SK-N-SH (cell line): ENCODE results near the gene TEAD3. TPM values are rescaled to one million over a fixed set of nuclear protein-coding genes. Genes with fewer than 3 reads are reported as not detected.

Experiments used
- CTCF ChIA-PET: fragments of 300-600, 350-600 bp; formaldehyde crosslinking; extraction: SDS; loops from one replicate; lab custom pipeline; 2021; lab: Yijun Ruan, JAX
- POLR2A ChIA-PET: fragments of 350-600 bp; sonication (Branson Sonifier 250); formaldehyde crosslinking; extraction: SDS; loops from one replicate; lab custom pipeline; 2020; ENCODE audit warnings: antibody characterized with exemption, inconsistent platforms; lab: Yijun Ruan, JAX
- DNase-seq: peaks from one replicate; pipeline ENCODE4 v3.0.0; 2012
- H2AFZ ChIP-seq: fragments of 200-600 bp; sonication (generic); 2 replicates; pipeline ENCODE4 v1.8.1; 2016; ENCODE audit warnings: antibody characterized with exemption, mild to moderate bottlenecking, low read depth
- H3F3A ChIP-seq: fragments of 200-600 bp; sonication (generic); replicated peaks from 2 replicates; pipeline ENCODE3; 2016; ENCODE audit warnings: antibody characterized with exemption, mild to moderate bottlenecking; ENCODE audit not compliant: insufficient read depth
- H3K27ac ChIP-seq, 2 experiments: fragments of 200-500 bp in 1 of 2; fragments of 200-600 bp in 1 of 2; sonication (Bioruptor generic) in 1 of 2; sonication (generic), shearing (Covaris generic) in 1 of 2; 2 replicates each; pipeline versions ENCODE4 v1.5.1 to v1.6.1; 2014 to 2016; ENCODE audit warnings: low read depth in 2 of 2, inconsistent platforms in 1 of 2, low read length in 1 of 2, mild to moderate bottlenecking in 1 of 2, mixed read lengths in 1 of 2
- H3K27me3 ChIP-seq: fragments of 200-600 bp; sonication (generic), shearing (Covaris generic); 2 replicates; pipeline ENCODE4 v1.6.1; 2016; ENCODE audit warnings: mixed run types; ENCODE audit not compliant: insufficient read depth
- H3K36me3 ChIP-seq, 2 experiments: fragments of 200-500 bp in 1 of 2; fragments of 200-600 bp in 1 of 2; sonication (Bioruptor generic) in 1 of 2; sonication (generic) in 1 of 2; replicated peaks in 1 of 2; 2 replicates each; pipeline versions ENCODE3 to v1.5.1; 2014 to 2016; ENCODE audit warnings: low read length in 1 of 2, mild to moderate bottlenecking in 1 of 2; ENCODE audit not compliant: insufficient read depth in 2 of 2, control insufficient read depth in 1 of 2
- H3K4me1 ChIP-seq, 2 experiments: fragments of 200-500 bp in 1 of 2; fragments of 200-600 bp in 1 of 2; sonication (Bioruptor generic) in 1 of 2; sonication (generic), shearing (Covaris generic) in 1 of 2; 2 replicates each; pipeline versions ENCODE4 v1.5.1 to v1.6.1; 2014 to 2016; ENCODE audit warnings: low read depth in 1 of 2, low read length in 1 of 2, mixed run types in 1 of 2; ENCODE audit not compliant: insufficient read depth in 2 of 2, control insufficient read depth in 1 of 2
- H3K4me2 ChIP-seq: fragments of 200-600 bp; sonication (generic), shearing (Covaris generic); 2 replicates; pipeline ENCODE4 v1.6.1; 2017; ENCODE audit warnings: mixed run types
- H3K4me3 ChIP-seq, 2 experiments: fragments of 200-500 bp in 1 of 2; fragments of 200-600 bp in 1 of 2; sonication (Bioruptor generic) in 1 of 2; sonication (generic), shearing (Covaris generic) in 1 of 2; 2 replicates each; pipeline versions ENCODE4 v1.5.1 to v1.8.1; 2014 to 2016; ENCODE audit warnings: low read depth in 2 of 2, inconsistent platforms in 1 of 2, low read length in 1 of 2, mild to moderate bottlenecking in 1 of 2, mixed read lengths in 1 of 2, moderate library complexity in 1 of 2
- H3K79me2 ChIP-seq: fragments of 200-600 bp; sonication (generic); 2 replicates; pipeline ENCODE4 v1.8.1; 2017; ENCODE audit warnings: mild to moderate bottlenecking; ENCODE audit not compliant: insufficient read depth
- H3K9ac ChIP-seq: fragments of 200-600 bp; sonication (generic); 2 replicates; pipeline ENCODE4 v1.6.1; 2017; ENCODE audit warnings: mixed run types
- H3K9me2 ChIP-seq: fragments of 200-600 bp; sonication (generic); 2 replicates; pipeline ENCODE4 v1.6.1; 2017; ENCODE audit warnings: mixed run types
- H3K9me3 ChIP-seq: fragments of 200-600 bp; sonication (generic); 2 replicates; pipeline ENCODE4 v1.6.1; 2017; ENCODE audit warnings: mixed run types, mild to moderate bottlenecking, moderate library complexity
- H4K20me1 ChIP-seq: fragments of 200-600 bp; sonication (generic); 2 replicates; pipeline ENCODE4 v1.6.1; 2017; ENCODE audit warnings: mild to moderate bottlenecking, mixed run types; ENCODE audit not compliant: insufficient read depth
- CHD2 ChIP-seq: fragments of 150-350 bp; IDR thresholded peaks from 2 replicates; pipeline ENCODE4 v1.6.1; 2018; ENCODE audit warnings: low read length; ENCODE audit not compliant: partially characterized antibody
- EP300 ChIP-seq, 2 experiments: IDR thresholded peaks; 2 replicates each; pipeline versions ENCODE4 v1.4.0 to v1.6.1; 2012; ENCODE audit warnings: borderline replicate concordance in 1 of 2, low read depth in 1 of 2, low read length in 1 of 2
- EZH2phosphoT487 ChIP-seq: fragments of 200-600 bp; sonication (generic); IDR thresholded peaks from 2 replicates; pipeline ENCODE4 v1.6.1; 2017; ENCODE audit warnings: low read depth, mixed run types, mild to moderate bottlenecking, antibody characterized with exemption, moderate library complexity, borderline replicate concordance
- FOXJ3 ChIP-seq: sonication (generic); formaldehyde crosslinking; IDR thresholded peaks from 2 replicates; pipeline ENCODE4 v1.5.1; 2020; ENCODE audit warnings: mild to moderate bottlenecking, missing genetic modification reagents
- GATA2 ChIP-seq: sonication (generic); formaldehyde crosslinking; IDR thresholded peaks from 2 replicates; pipeline ENCODE4 v1.5.0; 2020; ENCODE audit warnings: mild to moderate bottlenecking, missing genetic modification reagents
- IRF3 ChIP-seq: fragments of 150-350 bp; IDR thresholded peaks from 2 replicates; pipeline ENCODE4 v1.6.1; 2016; ENCODE audit warnings: mild to moderate bottlenecking, low read depth, low read length
- JUND ChIP-seq: IDR thresholded peaks from 2 replicates; pipeline ENCODE4 v1.4.0; 2012
- NRF1 ChIP-seq: IDR thresholded peaks from 2 replicates; pipeline ENCODE4 v1.6.1; 2012; ENCODE audit warnings: low read depth, mild to moderate bottlenecking, low read length
- POLR2AphosphoS5 ChIP-seq: IDR thresholded peaks from 2 replicates; pipeline ENCODE4 v1.6.1; 2012; ENCODE audit warnings: low read depth, low read length
- RCOR1 ChIP-seq: fragments of 150-350 bp; IDR thresholded peaks from 2 replicates; pipeline ENCODE4 v1.6.1; 2017; ENCODE audit warnings: antibody characterized with exemption, low read length
- RFX5 ChIP-seq: IDR thresholded peaks from 2 replicates; pipeline ENCODE4 v1.6.1; 2012; ENCODE audit warnings: mild to moderate bottlenecking, improper control_type of control experiment, low read length
- SIN3A ChIP-seq: IDR thresholded peaks from 2 replicates; pipeline ENCODE4 v1.6.1; 2012; ENCODE audit warnings: low read depth, mild to moderate bottlenecking, low read length, moderate library complexity, borderline replicate concordance
- SMC3 ChIP-seq: IDR thresholded peaks from 2 replicates; pipeline ENCODE4 v1.6.1; 2012; ENCODE audit warnings: low read depth, low read length, improper control_type of control experiment
- TAF1 ChIP-seq: IDR thresholded peaks from 2 replicates; pipeline ENCODE4 v1.6.1; 2012; ENCODE audit warnings: low read depth, mild to moderate bottlenecking, low read length, moderate library complexity, borderline replicate concordance
- TCF12 ChIP-seq: IDR thresholded peaks from 2 replicates; pipeline ENCODE4 v1.4.0; 2012
- TEAD4 ChIP-seq: IDR thresholded peaks from 2 replicates; pipeline ENCODE4 v1.4.0; 2012; ENCODE audit warnings: mild to moderate bottlenecking, borderline replicate concordance; ENCODE audit not compliant: insufficient read depth
- YY1 ChIP-seq: IDR thresholded peaks from 2 replicates; pipeline ENCODE4 v1.4.0; 2012; ENCODE audit warnings: low read depth, mild to moderate bottlenecking
- WGBS: methylation state at CpG from one replicate; pipeline ENCODE4 v1.1.6; 2017; ENCODE audit warnings: low lambda C conversion rate; 5-methylcytosine and 5-hydroxymethylcytosine counted together
- polyA plus RNA-seq, 3 experiments: library from polyadenylated mRNA; depleted of rRNA; stranded (reverse); fragments of >200 nt; gene quantifications; 2 replicates each; pipeline ENCODE4 v1.2.3, GENCODE V29; 2012
- TF ChIP-seq, protein P1 (sequence below): IDR thresholded peaks from 2 replicates; pipeline ENCODE4 v1.4.0; 2012; ENCODE audit warnings: low read depth, borderline replicate concordance
- TF ChIP-seq, protein P2 (sequence below): IDR thresholded peaks from 2 replicates; pipeline ENCODE4; 2012

TEAD3 gene
- polyA plus RNA-seq, 1 of the 3 experiments (the other 2 are of a cell fraction): 7.1 TPM

DNA sequence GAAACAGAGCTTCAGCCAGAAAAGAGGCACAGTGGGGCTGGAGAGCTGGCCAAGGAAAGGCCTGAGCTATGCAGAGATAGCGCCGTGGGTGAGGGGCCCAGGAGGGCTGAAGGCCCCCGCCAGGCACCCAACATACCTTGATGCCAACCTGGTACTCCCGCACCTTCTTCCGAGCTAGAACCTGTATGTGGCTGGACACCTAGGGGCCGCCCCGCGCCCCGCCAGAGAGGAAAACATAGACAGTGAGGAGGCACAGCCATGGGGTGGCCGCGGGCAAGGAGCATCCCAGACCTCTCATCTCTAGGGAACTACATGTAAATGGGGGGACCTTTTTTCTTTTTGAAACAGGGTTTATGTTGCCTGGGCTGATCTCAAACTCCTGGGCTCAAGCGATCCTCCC is 16.7 kb downstream of the TEAD3 start (continued):
- TF ChIP-seq SMC3: no peak

- H3K4me1 ChIP-seq: no peaks in the 10 kb centered on the region
- H3K36me3 ChIP-seq: peaks cover 0 to 3% of the 10 kb centered on the region in 2 experiments
- ChIA-PET POLR2A (interaction anchor here (1.0 kb wide), 1 partner anchor 14 kb away, joined by 4 read pairs; no protein-coding TSS in a partner anchor), CTCF (interaction anchor here (0.8 to 1.9 kb wide), 4 partner anchors 9 to 259 kb away, joined by 3 to 5 read pairs (median 4); partner anchors contain the start of gene ARMC12)
- no peak overlapping the region for H3K4me3 ChIP-seq
- 90% methylated on average over 4 of the region's 7 CpGs for WGBS
- H3K9me2 ChIP-seq: no peaks in the 10 kb centered on the region
- no peaks in the 10 kb centered on the region for H3K27me3 ChIP-seq
- no peak overlapping the region for H3K4me2 ChIP-seq
- no peak overlapping the region for H2AFZ ChIP-seq
- H3K79me2 ChIP-seq: no peaks in the 10 kb centered on the region
- no peak overlapping the region for H3K27ac ChIP-seq
- peaks cover 6% of the 10 kb centered on the region for H3F3A ChIP-seq
- H3K9me3 ChIP-seq: no peaks in the 10 kb centered on the region
- no peak for TF ChIP-seq GATA2 (CRISPR knock-in tag)
- 0 out of 2 replicates have a peak, but pooled peaks cover 2% of the 10 kb centered on the region for H4K20me1 ChIP-seq
- no peak overlapping the region for H3K9ac ChIP-seq
- DNase-seq: no peak
Observed at GRCh38 chr6:35478259-35478658, 18.6 kb downstream of the TEAD3 start.

- TF ChIP-seq POLR2AphosphoS5: no peak
- TF ChIP-seq TAF1: no peak
- no peak for TF ChIP-seq EP300 (IDR thresholded peaks at IDR 0.05; ENCODE audit: borderline replicate concordance in 1 of 2, low read depth in 1 of 2, low read length in 1 of 2)
- TF ChIP-seq RCOR1: no peak
- no peak for TF ChIP-seq CHD2
- TF ChIP-seq JUND: no peak
- TF ChIP-seq, protein P1, sequence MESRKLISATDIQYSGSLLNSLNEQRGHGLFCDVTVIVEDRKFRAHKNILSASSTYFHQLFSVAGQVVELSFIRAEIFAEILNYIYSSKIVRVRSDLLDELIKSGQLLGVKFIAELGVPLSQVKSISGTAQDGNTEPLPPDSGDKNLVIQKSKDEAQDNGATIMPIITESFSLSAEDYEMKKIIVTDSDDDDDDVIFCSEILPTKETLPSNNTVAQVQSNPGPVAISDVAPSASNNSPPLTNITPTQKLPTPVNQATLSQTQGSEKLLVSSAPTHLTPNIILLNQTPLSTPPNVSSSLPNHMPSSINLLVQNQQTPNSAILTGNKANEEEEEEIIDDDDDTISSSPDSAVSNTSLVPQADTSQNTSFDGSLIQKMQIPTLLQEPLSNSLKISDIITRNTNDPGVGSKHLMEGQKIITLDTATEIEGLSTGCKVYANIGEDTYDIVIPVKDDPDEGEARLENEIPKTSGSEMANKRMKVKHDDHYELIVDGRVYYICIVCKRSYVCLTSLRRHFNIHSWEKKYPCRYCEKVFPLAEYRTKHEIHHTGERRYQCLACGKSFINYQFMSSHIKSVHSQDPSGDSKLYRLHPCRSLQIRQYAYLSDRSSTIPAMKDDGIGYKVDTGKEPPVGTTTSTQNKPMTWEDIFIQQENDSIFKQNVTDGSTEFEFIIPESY: no peak
- TF ChIP-seq, protein P2, sequence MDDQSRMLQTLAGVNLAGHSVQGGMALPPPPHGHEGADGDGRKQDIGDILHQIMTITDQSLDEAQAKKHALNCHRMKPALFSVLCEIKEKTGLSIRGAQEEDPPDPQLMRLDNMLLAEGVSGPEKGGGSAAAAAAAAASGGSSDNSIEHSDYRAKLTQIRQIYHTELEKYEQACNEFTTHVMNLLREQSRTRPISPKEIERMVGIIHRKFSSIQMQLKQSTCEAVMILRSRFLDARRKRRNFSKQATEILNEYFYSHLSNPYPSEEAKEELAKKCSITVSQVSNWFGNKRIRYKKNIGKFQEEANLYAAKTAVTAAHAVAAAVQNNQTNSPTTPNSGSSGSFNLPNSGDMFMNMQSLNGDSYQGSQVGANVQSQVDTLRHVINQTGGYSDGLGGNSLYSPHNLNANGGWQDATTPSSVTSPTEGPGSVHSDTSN: no peak
- no peak for TF ChIP-seq GATA2 (CRISPR knock-in tag)
- TF ChIP-seq TCF12: no peak
- TF ChIP-seq RFX5: no peak
- no peak for TF ChIP-seq EZH2phosphoT487
- TF ChIP-seq NRF1: no peak
- TF ChIP-seq IRF3: no peak
- TF ChIP-seq FOXJ3 (CRISPR knock-in tag): no peak
- no peak for TF ChIP-seq SIN3A
- TF ChIP-seq YY1: no peak
- TF ChIP-seq TEAD4: no peak
- TF ChIP-seq, all 33 proteins: peak for 0
- H3K36me3 ChIP-seq: peaks cover under 1 to 3% of the 10 kb centered on the region in 2 experiments
- ChIA-PET POLR2A (interaction anchor here (0.6 to 1.0 kb wide), 2 partner anchors 14 to 1509 kb away, joined by 3 to 4 read pairs; no protein-coding TSS in a partner anchor), CTCF (interaction anchor here (0.8 to 1.9 kb wide), 5 partner anchors 9 to 259 kb away, joined by 3 to 5 read pairs (median 4); partner anchors contain the start of gene ARMC12)
- no peak overlapping the region for H2AFZ ChIP-seq
- no peaks in the 10 kb centered on the region for H3K27me3 ChIP-seq
- no peak overlapping the region for H3K4me2 ChIP-seq
- 89% methylated on average over 5 of the region's 5 CpGs for WGBS
- peaks cover 11% of the 10 kb centered on the region for H3F3A ChIP-seq
- H4K20me1 ChIP-seq: peaks cover 6% of the 10 kb centered on the region; the same call in 1 of the 2 replicates
- no peak for DNase-seq
- no peaks in the 10 kb centered on the region for H3K9me3 ChIP-seq
- no peaks in the 10 kb centered on the region for H3K4me1 ChIP-seq
- no peaks in the 10 kb centered on the region for H3K9me2 ChIP-seq
- no peaks in the 10 kb centered on the region for H3K79me2 ChIP-seq
- no peak overlapping the region for H3K9ac ChIP-seq
- no peak overlapping the region for H3K27ac ChIP-seq
- no peak overlapping the region for H3K4me3 ChIP-seq
Observed at GRCh38 chr6:35477551-35478179, 19.2 kb downstream of the TEAD3 start.
